GM21360 (cell line): ENCODE data around the gene NUP85.
"Not testable (repeated sequence)": the region's sequence is repeated elsewhere in the genome, so short reads cannot be mapped to it uniquely, and the experiment has no call there.

Experiments used
- ATAC-seq: cut with Tn5 transposase; IDR thresholded peaks from one replicate; pipeline ENCODE4 v1.9.1; 2021; ENCODE audit warnings: mild to moderate bottlenecking, moderate library complexity; ENCODE audit not compliant: unreplicated experiment

NUP85 gene

GRCh38 chr17:75266316-75267152, 61.1 kb downstream of the NUP85 start:
- no peak for ATAC-seq

GRCh38 chr17:75267153-75267410, 61.6 kb downstream of the NUP85 start:
- ATAC-seq = no peak

GRCh38 chr17:75267411-75268232, 62.1 kb downstream of the NUP85 start:
- no peak for ATAC-seq

DNA sequence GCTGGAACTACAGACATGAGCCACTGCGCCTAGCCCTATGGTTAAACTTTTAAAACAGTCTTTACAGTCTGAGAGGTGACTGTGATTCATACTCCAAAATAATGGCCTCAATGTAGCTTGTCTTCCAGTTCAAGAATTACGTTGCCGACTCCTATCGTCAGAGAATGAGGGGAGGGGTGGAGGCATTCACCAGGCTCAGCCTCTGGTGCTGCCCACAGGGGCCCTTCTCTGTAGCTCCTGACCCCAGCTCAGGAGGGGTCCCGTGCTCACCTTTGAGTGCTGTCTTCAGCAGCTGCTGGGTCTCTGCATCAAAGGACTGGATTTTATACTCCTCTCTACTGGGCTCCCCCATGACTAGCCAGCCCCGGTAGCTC, 64.4 kb downstream of the NUP85 start:
- ATAC-seq = no peak

GRCh38 chr17:75270218-75270965, 64.9 kb downstream of the NUP85 start:
- peak; percentile 29 for ATAC-seq

- no peak for ATAC-seq
Measured at GRCh38 chr17:75270966-75271232, 65.4 kb downstream of the NUP85 start, which contains the start of gene MIF4GD. Gene MIF4GD, minus strand, starts transcription at chr17:75271231. Its CDS starts 1,036 bp downstream, at chr17:75270195.

DNA sequence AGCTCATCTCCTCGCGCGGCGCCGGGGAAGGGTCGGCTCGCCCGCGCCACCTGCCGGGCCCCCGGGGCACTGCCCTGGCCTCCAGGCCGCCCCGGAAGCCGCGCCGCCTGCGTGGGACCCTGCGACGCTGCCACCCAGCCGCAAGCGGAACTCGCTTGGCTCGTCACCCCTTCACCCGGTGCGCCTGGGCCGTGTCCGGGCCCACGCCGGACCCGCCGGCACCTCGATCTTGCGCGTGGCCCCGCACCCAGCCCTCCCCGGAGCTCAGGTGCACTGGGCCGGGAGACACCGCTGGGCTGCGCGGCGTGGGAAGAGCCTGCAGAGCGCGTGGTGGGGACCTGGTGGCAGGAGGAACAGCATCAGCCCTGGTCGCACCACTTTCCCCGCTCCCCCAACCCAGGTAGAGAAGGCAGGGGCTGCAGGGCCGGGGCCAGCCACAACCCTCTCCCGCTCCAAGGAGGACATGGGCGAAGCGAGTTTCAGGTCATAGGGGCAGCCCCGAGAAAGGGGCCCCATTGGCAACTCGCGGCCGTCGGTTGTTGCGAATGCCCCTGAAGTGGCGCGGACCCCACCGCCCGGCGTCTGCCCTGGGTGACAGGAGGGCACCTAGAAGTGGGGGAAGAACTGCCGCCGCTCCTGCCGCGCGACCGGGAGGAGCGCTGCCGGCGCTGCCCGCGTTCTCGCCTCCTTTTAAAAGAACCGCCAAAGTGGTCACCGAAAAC, 65.9 kb downstream of the NUP85 start:
- peak; percentile 63 for ATAC-seq

GRCh38 chr17:75271955-75272847, 66.7 kb downstream of the NUP85 start:
- no peak for ATAC-seq

DNA sequence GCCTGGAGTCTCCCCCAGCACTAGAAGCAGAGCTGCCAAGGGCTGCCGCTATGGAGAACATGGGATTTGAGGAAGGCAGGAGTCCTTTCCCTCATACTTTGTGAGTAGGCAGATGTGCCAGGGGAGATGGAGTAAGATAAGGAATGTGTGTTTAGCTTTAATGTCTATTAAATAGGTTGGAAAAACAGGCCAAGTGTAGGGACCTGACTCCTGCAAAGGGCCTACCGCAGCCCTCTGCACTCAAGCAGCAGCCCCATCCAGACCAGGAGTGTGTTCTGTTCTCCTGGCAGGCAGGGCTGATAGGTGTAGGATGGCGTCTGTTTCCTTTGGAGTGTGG, 67.3 kb downstream of the NUP85 start:
- ATAC-seq = no peak

- ATAC-seq = no peak
Measured at GRCh38 chr17:75273977-75274708, 68.7 kb downstream of the NUP85 start.

DNA sequence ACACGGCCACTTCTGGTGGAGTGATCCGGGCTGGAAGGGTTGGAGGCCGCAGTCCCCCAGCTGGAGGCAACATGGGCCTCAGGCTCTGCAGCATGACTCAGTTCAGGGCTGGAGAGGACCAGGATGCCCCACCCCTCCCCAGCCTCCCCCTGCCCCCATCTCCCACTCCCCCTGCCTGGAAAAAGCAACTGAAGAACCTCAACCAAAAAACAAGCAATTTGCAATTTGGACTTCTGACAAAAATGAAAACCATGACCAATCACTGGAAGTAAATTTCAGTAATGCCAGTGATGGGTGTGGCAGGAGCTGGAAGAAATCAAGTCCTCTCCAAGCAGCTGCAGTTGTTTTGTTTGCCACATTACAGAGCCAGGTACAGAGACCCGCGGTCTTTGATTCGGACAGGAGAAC, 72.2 kb downstream of the NUP85 start:
- no peak for ATAC-seq

- not testable (repeated sequence) for ATAC-seq
Measured at GRCh38 chr17:75280189-75280588, 74.7 kb downstream of the NUP85 start.

GRCh38 chr17:75285123-75285522, 79.6 kb downstream of the NUP85 start:
- ATAC-seq = no peak
